HepG2 (cell line): ENCODE results near the gene COQ8B. TPM values are rescaled to one million over a fixed set of nuclear protein-coding genes. Genes with fewer than 3 reads are reported as not detected.

Source experiments
- ATAC-seq: fragments of 200-7000 bp; cut with Tn5 transposase; 3 replicates; pipeline ENCODE4 v1.9.1; 2020; ENCODE audit warnings: mild to moderate bottlenecking, moderate library complexity
- BruUV-seq: library from RNA; stranded (reverse); fragments of 400-500 nt; replicated peaks from 2 replicates; lab custom pipeline; 2021; lab: Mats Ljungman, UMichigan
- CTCF ChIA-PET: fragments of 300-600 bp; formaldehyde crosslinking; extraction: SDS; loops from one replicate; lab custom pipeline; 2021; ENCODE audit warnings: low total read pairs, inconsistent platforms, low intra/inter-chr PET ratio; lab: Yijun Ruan, JAX
- POLR2A ChIA-PET: fragments of 350-600 bp; sonication (Branson Sonifier 250); formaldehyde crosslinking; loops from one replicate; lab custom pipeline; 2020; ENCODE audit warnings: antibody characterized with exemption, inconsistent platforms; lab: Yijun Ruan, JAX
- DNase-seq: peaks from one replicate; pipeline ENCODE4 v3.0.0-alpha.2; 2015; ENCODE audit warnings: low spot score
- FAIRE-seq: peaks from 3 replicates; lab custom pipeline; 2011; peaks lifted over from hg19 to GRCh38; lab: Jason Lieb, UNC
- H2AFZ ChIP-seq: one replicate; pipeline ENCODE4 v1.6.1; 2011; ENCODE audit warnings: low read length, inconsistent platforms
- H3K27ac ChIP-seq: fragments of 300-600 bp; 3 replicates; pipeline ENCODE4 v1.8.0; 2011; ENCODE audit warnings: mixed run types, mild to moderate bottlenecking, mixed read lengths, low read length, inconsistent platforms; ENCODE audit not compliant: insufficient read depth; ENCODE audit errors: extremely low read length
- H3K27me3 ChIP-seq, 2 experiments: fragments of 200-600 bp in 1 of 2; 2 replicates in 1 of 2; 3 replicates in 1 of 2; pipeline versions ENCODE4 v1.6.0 to v1.8.0; 2011; ENCODE audit warnings: low read length in 2 of 2, mild to moderate bottlenecking in 2 of 2, moderate library complexity in 2 of 2, inconsistent platforms in 1 of 2; ENCODE audit not compliant: insufficient read depth in 2 of 2, control insufficient read depth in 1 of 2
- H3K36me3 ChIP-seq, 2 experiments: fragments of 200-600 bp in 1 of 2; replicated peaks in 1 of 2; 2 replicates in 1 of 2; 3 replicates in 1 of 2; pipeline versions ENCODE4 v1.5.1 to v1.8.0; 2011; ENCODE audit warnings: low read length in 2 of 2, inconsistent platforms in 1 of 2; ENCODE audit not compliant: insufficient read depth in 2 of 2, control insufficient read depth in 1 of 2
- H3K4me1 ChIP-seq: 2 replicates; pipeline ENCODE4 v1.5.1; 2012; ENCODE audit warnings: low read length, inconsistent platforms; ENCODE audit not compliant: insufficient read depth
- H3K4me2 ChIP-seq: 2 replicates; pipeline ENCODE4 v1.6.0; 2011; ENCODE audit warnings: low read depth, low read length, inconsistent platforms
- H3K4me3 ChIP-seq, 3 experiments: fragments of 200-600 bp in 1 of 3; sonication (generic), shearing (Covaris generic) in 1 of 3; replicated peaks in 1 of 3; 2 replicates each; pipeline ENCODE4 v1.5.1; 2011 to 2016; ENCODE audit warnings: low read length in 3 of 3, inconsistent platforms in 2 of 3, low read depth in 2 of 3, mild to moderate bottlenecking in 2 of 3, control low read depth in 1 of 3, mixed read lengths in 1 of 3; ENCODE audit not compliant: insufficient read depth in 1 of 3
- H3K79me2 ChIP-seq: one replicate; pipeline ENCODE4 v1.6.1; 2011; ENCODE audit warnings: low read length, inconsistent platforms; ENCODE audit not compliant: insufficient read depth
- H3K9ac ChIP-seq: 2 replicates; pipeline ENCODE4 v1.6.0; 2011; ENCODE audit warnings: mild to moderate bottlenecking, low read depth, low read length, inconsistent platforms; ENCODE audit not compliant: insufficient read depth
- H3K9me3 ChIP-seq: 2 replicates; pipeline ENCODE4 v1.5.1; 2012; ENCODE audit warnings: mild to moderate bottlenecking, low read length
- H4K20me1 ChIP-seq: 2 replicates; pipeline ENCODE4 v1.6.0; 2011; ENCODE audit warnings: inconsistent platforms, mild to moderate bottlenecking, low read length, moderate library complexity; ENCODE audit not compliant: insufficient read depth
- RAD51 ChIP-seq: fragments of 450-650 bp; IDR thresholded peaks from 2 replicates; pipeline ENCODE4 v1.6.1; 2016; ENCODE audit warnings: borderline replicate concordance
- SMARCE1 ChIP-seq: fragments of 450-650 bp; IDR thresholded peaks from 2 replicates; pipeline ENCODE4 v1.6.1; 2017; ENCODE audit warnings: borderline replicate concordance
- ZBTB1 ChIP-seq: sonication (generic); formaldehyde crosslinking; IDR thresholded peaks from 2 replicates; pipeline ENCODE4 v1.4.0; 2020; ENCODE audit warnings: missing genetic modification reagents, borderline replicate concordance
- ZNF768 ChIP-seq: sonication (generic); formaldehyde crosslinking; IDR thresholded peaks from 2 replicates; pipeline ENCODE4 v1.4.0; 2020; ENCODE audit warnings: missing genetic modification reagents
- WGBS: methylation state at CpG from one replicate; pipeline ENCODE4 v1.1.6; 2017; ENCODE audit warnings: low lambda C conversion rate; 5-methylcytosine and 5-hydroxymethylcytosine counted together
- in situ Hi-C: cut with HindIII; loops from 2 replicates; pipeline ENCODE4 v1.10.0; 2017; ENCODE audit warnings: low pct_unique_long_range_greater_than_20kb; ENCODE audit not compliant: extremely low pct_ligation_motif_present
- intact Hi-C: fragments of 100-400 bp; cut with micrococcal nuclease; formaldehyde crosslinking; loops from one replicate; pipeline ENCODE4 v1.10.0; 2022; ENCODE audit not compliant: unreplicated experiment
- polyA plus RNA-seq, 8 experiments: library from polyadenylated mRNA; depleted of rRNA in 3 of 8; stranded (reverse) in 7 of 8; unstranded in 1 of 8; fragments of >200 nt; fragmentation: Illumina TruSeq in 4 of 8; extraction: Trizol in 4 of 8; gene quantifications; 2 replicates each; pipeline versions ENCODE4 v1.2.1 to v1.2.3, GENCODE V29; 2011 to 2016; ENCODE audit warnings: low read depth in 4 of 8, missing spikeins in 1 of 8, mixed read lengths in 1 of 8; ENCODE audit not compliant: insufficient read depth in 1 of 8
- total RNA-seq, 5 experiments: library from RNA; depleted of rRNA; stranded (reverse); fragments of >200 nt; fragmentation: Illumina TruSeq; extraction: Trizol; gene quantifications; 2 replicates each; pipeline ENCODE4 v1.2.3, GENCODE V29; 2016; ENCODE audit warnings: low read depth in 1 of 5
- TF ChIP-seq, protein P1 (sequence below), 2 experiments: sonication (generic) in 1 of 2; formaldehyde crosslinking in 1 of 2; IDR thresholded peaks; 2 replicates each; pipeline versions ENCODE4 v1.4.0 to v1.6.1; 2016 to 2020; ENCODE audit warnings: borderline replicate concordance in 1 of 2, low read depth in 1 of 2, mild to moderate bottlenecking in 1 of 2, missing genetic modification reagents in 1 of 2

COQ8B gene
- total and polyA plus RNA-seq, 2 of the 13 experiments (the other 11 are each of a cell fraction or from before 2014, with no cell fraction given): 12.3 to 17.2 TPM

GRCh38 chr19:40674291-40674690 lies 42.4 kb downstream of the COQ8B start:
- H3K9ac ChIP-seq: no peak overlapping the region
- no peaks in the 10 kb centered on the region for H3K36me3 ChIP-seq
- FAIRE-seq (no peak), DNase-seq (no peak), ATAC-seq (no peak)
- in situ Hi-C loops (loop anchor here (25.0 kb wide), 1 partner anchor 463 kb away; no protein-coding TSS in a partner anchor), intact Hi-C loops (no loop called here)
- 80% methylated on average over 1 of the region's 3 CpGs for WGBS
- H3K4me1 ChIP-seq: no peaks in the 10 kb centered on the region
- ChIA-PET CTCF (no interaction called here), POLR2A (no interaction called here)
- H3K4me2 ChIP-seq: no peak overlapping the region
- no peaks in the 10 kb centered on the region for H3K27me3 ChIP-seq
- no peak overlapping the region for H3K4me3 ChIP-seq
- BruUV-seq: no TSS peak
- no peak overlapping the region for H2AFZ ChIP-seq
- H4K20me1 ChIP-seq: no peaks in the 10 kb centered on the region
- TF ChIP-seq ZNF768: peak; percentile 33; the same call in 1 of the 2 replicates
- no peak for TF ChIP-seq RAD51
- TF ChIP-seq, protein P1, sequence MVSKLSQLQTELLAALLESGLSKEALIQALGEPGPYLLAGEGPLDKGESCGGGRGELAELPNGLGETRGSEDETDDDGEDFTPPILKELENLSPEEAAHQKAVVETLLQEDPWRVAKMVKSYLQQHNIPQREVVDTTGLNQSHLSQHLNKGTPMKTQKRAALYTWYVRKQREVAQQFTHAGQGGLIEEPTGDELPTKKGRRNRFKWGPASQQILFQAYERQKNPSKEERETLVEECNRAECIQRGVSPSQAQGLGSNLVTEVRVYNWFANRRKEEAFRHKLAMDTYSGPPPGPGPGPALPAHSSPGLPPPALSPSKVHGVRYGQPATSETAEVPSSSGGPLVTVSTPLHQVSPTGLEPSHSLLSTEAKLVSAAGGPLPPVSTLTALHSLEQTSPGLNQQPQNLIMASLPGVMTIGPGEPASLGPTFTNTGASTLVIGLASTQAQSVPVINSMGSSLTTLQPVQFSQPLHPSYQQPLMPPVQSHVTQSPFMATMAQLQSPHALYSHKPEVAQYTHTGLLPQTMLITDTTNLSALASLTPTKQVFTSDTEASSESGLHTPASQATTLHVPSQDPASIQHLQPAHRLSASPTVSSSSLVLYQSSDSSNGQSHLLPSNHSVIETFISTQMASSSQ (IDR thresholded peaks at IDR 0.05; ENCODE audit: low read depth): no peak
- TF ChIP-seq, protein P1 (CRISPR knock-in tag; IDR thresholded peaks at IDR 0.05; ENCODE audit: borderline replicate concordance): no peak
- no peaks in the 10 kb centered on the region for H3K79me2 ChIP-seq
- H3K27ac ChIP-seq: no peak overlapping the region
- H3K9me3 ChIP-seq: no peaks in the 10 kb centered on the region; the same call in 1 of the 2 replicates

DNA sequence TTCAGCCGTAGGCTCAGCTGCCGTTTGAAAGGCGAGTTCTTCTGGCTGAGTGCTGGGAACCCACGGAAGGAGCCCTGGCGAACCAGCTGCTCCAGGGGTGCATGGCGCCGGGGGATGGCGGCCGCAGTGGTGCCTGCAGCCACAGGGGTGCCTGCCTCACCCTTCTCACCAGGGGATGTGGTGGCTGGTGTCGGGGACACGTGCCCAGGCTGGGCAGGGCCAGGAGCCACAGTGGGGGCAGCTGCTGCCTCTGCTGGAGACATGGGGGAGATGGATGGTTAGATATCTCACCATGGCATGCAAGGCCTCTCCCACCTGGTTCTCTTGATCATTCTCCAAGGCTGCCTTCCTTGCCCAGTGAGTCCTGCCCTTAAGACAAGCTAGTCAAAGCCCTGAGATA lies 43.3 kb downstream of the COQ8B start:
- DNase-seq (no peak), ATAC-seq (no peak), FAIRE-seq (no peak)
- no peak overlapping the region for H3K27ac ChIP-seq
- 91% methylated on average over 3 of the region's 11 CpGs for WGBS
- BruUV-seq: no TSS peak
- H3K36me3 ChIP-seq: no peaks in the 10 kb centered on the region
- H3K27me3 ChIP-seq: no peaks in the 10 kb centered on the region
- in situ Hi-C loops: loop anchor here (25.0 kb wide), 1 partner anchor 464 kb away; no protein-coding TSS in a partner anchor
- no peaks in the 10 kb centered on the region for H3K4me1 ChIP-seq
- no peaks in the 10 kb centered on the region for H3K79me2 ChIP-seq
- no peaks in the 10 kb centered on the region; the same call in 1 of the 2 replicates for H3K9me3 ChIP-seq
- no peak overlapping the region for H3K4me2 ChIP-seq
- H4K20me1 ChIP-seq: no peaks in the 10 kb centered on the region
- TF ChIP-seq SMARCE1: no peak
- TF ChIP-seq ZBTB1 (CRISPR knock-in tag): no peak
- CTCF ChIA-PET: no interaction called here
- no peak overlapping the region for H3K4me3 ChIP-seq
- POLR2A ChIA-PET: no interaction called here
- H2AFZ ChIP-seq: no peak overlapping the region
- intact Hi-C loops: no loop called here
- H3K9ac ChIP-seq: no peak overlapping the region
